Smooth muscle cell (in vitro differentiated cells): ENCODE measurements around the gene ABCC5. TPM values are rescaled to one million over a fixed set of nuclear protein-coding genes. Genes with fewer than 3 reads are reported as not detected.

Experiments
- DNase-seq: peaks from one replicate; lab custom pipeline; 2025; ENCODE audit not compliant: unreplicated experiment; lab: John Stamatoyannopoulos, UW
- H2AFZ ChIP-seq: fragments of 200-600 bp; sonication (generic); 2 replicates; pipeline ENCODE4 v1.6.0; 2016; ENCODE audit warnings: antibody characterized with exemption, low read depth, mild to moderate bottlenecking
- H3F3A ChIP-seq: fragments of 200-600 bp; sonication (generic); 2 replicates; pipeline ENCODE4 v1.6.0; 2017; ENCODE audit warnings: antibody characterized with exemption, low read depth
- H3K27ac ChIP-seq: fragments of 200-600 bp; sonication (generic); 2 replicates; pipeline ENCODE4 v1.5.1; 2016; ENCODE audit warnings: low read depth, mild to moderate bottlenecking
- H3K27me3 ChIP-seq: fragments of 200-600 bp; sonication (generic); 2 replicates; pipeline ENCODE4 v1.6.1; 2016; ENCODE audit warnings: low read depth, mild to moderate bottlenecking
- H3K36me3 ChIP-seq: fragments of 200-600 bp; sonication (generic); 2 replicates; pipeline ENCODE4 v1.5.1; 2016; ENCODE audit warnings: low read depth
- H3K4me1 ChIP-seq: fragments of 200-600 bp; sonication (generic); 2 replicates; pipeline ENCODE4 v1.5.1; 2016; ENCODE audit warnings: low read depth
- H3K4me2 ChIP-seq: fragments of 200-600 bp; sonication (generic); 2 replicates; pipeline ENCODE4 v1.6.0; 2016; ENCODE audit warnings: mild to moderate bottlenecking
- H3K4me3 ChIP-seq: fragments of 200-600 bp; sonication (generic); 2 replicates; pipeline ENCODE4 v1.5.1; 2016; ENCODE audit warnings: mild to moderate bottlenecking
- H3K79me2 ChIP-seq: fragments of 200-600 bp; sonication (generic); 2 replicates; pipeline ENCODE4 v1.6.0; 2016; ENCODE audit warnings: low read depth, mild to moderate bottlenecking
- H3K9ac ChIP-seq: fragments of 200-600 bp; sonication (generic); 2 replicates; pipeline ENCODE4 v1.6.0; 2016; ENCODE audit warnings: low read depth
- H3K9me3 ChIP-seq: fragments of 200-600 bp; sonication (generic); replicated peaks from 2 replicates; pipeline ENCODE4 v1.5.1; 2016; ENCODE audit warnings: low read depth
- H4K20me1 ChIP-seq: fragments of 200-600 bp; sonication (generic); 2 replicates; pipeline ENCODE4 v1.6.0; 2016; ENCODE audit warnings: low read depth
- WGBS: methylation state at CpG from one replicate; pipeline ENCODE4 v1.1.7; 2016; ENCODE audit warnings: low lambda C conversion rate; 5-methylcytosine and 5-hydroxymethylcytosine counted together
- polyA plus RNA-seq: library from polyadenylated mRNA; unstranded; fragments of >200 nt; fragmentation: Nextera tagmentation; extraction: Ambion mirVana; gene quantifications from 2 replicates; pipeline ENCODE4 v1.2.1, GENCODE V29; 2016
- total RNA-seq: library from RNA; depleted of rRNA; stranded (reverse); fragments of >200 nt; gene quantifications from 2 replicates; pipeline ENCODE4 v1.2.3, GENCODE V29; 2014
- TF ChIP-seq, protein P1 (sequence below): fragments of 200-600 bp; sonication (generic); IDR thresholded peaks from 2 replicates; pipeline ENCODE4 v1.5.1; 2017; ENCODE audit warnings: borderline replicate concordance, mild to moderate bottlenecking, antibody characterized with exemption; ENCODE audit not compliant: insufficient read depth, poor library complexity, severe bottlenecking

The ABCC5 gene
- total and polyA plus RNA-seq, 2 experiments from 2014 or later: 18.2 to 20.0 TPM

DNA sequence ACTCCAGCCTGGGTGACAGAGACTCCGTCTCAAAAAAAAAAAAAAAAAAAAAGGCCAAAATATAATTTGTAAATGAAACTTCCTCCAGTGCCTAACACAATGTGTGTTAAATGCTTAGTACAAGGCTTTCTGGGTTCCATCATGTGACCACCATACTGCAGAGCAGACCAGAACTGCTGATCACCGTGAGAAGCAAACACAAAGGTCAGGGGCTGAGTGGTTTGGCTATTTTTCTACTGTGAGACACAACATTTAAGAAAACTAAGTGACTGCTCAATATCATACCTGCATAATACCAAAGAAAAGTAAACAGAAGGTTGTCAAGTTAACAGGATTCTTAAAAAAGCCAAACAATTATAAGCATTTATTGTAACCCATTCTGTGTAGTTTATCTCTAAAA lies 13.2 kb downstream of the ABCC5 start:
- Histone ChIP-seq H3K79me2 (no peaks in the 10 kb centered on the region), H3K4me2 (peak overlapping the region; percentile 24), H4K20me1 (no peaks in the 10 kb centered on the region), H3K9me3 (no peaks in the 10 kb centered on the region), H3K4me3 (no peak overlapping the region), H3K27me3 (no peaks in the 10 kb centered on the region), H3F3A (peaks cover 6% of the 10 kb centered on the region), H3K4me1 (no peaks in the 10 kb centered on the region), H2AFZ (no peak overlapping the region), H3K9ac (no peak overlapping the region), H3K27ac (peak overlapping the region; percentile 72), H3K36me3 (peaks cover 2% of the 10 kb centered on the region)
- no peak for DNase-seq
- TF ChIP-seq, protein P1, sequence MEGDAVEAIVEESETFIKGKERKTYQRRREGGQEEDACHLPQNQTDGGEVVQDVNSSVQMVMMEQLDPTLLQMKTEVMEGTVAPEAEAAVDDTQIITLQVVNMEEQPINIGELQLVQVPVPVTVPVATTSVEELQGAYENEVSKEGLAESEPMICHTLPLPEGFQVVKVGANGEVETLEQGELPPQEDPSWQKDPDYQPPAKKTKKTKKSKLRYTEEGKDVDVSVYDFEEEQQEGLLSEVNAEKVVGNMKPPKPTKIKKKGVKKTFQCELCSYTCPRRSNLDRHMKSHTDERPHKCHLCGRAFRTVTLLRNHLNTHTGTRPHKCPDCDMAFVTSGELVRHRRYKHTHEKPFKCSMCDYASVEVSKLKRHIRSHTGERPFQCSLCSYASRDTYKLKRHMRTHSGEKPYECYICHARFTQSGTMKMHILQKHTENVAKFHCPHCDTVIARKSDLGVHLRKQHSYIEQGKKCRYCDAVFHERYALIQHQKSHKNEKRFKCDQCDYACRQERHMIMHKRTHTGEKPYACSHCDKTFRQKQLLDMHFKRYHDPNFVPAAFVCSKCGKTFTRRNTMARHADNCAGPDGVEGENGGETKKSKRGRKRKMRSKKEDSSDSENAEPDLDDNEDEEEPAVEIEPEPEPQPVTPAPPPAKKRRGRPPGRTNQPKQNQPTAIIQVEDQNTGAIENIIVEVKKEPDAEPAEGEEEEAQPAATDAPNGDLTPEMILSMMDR: no peak
- WGBS: 66% methylated on average over 2 of the region's 2 CpGs

DNA sequence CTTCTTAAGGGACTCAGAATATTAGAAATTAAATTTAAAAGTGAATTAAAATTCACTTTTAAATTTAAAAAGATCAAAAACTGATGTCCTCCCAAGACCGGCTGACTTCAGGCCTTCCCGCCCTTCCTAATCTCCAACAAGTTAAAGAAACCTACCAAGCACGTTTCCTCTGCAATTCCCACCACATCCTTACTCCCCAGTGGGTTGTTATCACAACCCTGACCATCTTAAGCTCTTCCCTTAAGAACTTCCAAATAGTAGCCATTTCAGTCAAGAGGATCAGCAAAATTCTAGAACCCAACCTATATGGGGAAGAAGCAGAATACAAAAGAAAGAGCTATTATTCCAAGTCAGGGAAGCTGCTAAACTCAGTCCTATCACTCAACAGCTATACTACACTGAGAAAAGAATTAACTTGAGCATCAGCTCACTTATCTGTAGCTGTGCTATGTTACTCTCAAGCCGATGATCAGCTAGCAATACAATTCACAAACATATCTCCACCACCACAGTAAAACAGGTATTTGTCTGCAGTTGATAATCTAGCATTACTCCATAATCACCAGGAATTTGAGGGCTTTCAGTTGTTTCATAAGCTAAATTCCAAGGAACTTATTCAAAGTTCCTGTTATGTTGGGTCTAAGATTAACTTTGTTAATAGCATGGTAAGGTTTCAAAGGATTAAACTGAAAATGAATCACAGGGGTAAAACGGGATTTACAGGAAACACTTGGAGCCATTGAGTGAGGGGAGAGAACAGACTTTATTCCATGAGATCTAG lies 14.3 kb downstream of the ABCC5 start:
- Histone ChIP-seq H3K79me2 (no peaks in the 10 kb centered on the region), H3K27ac (peak overlapping the region; percentile 72), H3K4me2 (peak overlapping the region; percentile 24), H4K20me1 (peaks cover 3% of the 10 kb centered on the region), H3K4me3 (no peak overlapping the region), H3F3A (peaks cover 6% of the 10 kb centered on the region), H3K27me3 (no peaks in the 10 kb centered on the region), H2AFZ (no peak overlapping the region), H3K9ac (no peak overlapping the region), H3K4me1 (no peaks in the 10 kb centered on the region), H3K9me3 (no peaks in the 10 kb centered on the region), H3K36me3 (no peaks in the 10 kb centered on the region)
- TF ChIP-seq, protein P1: no peak
- no peak for DNase-seq
- WGBS: 22% methylated on average over 5 of the region's 5 CpGs

DNA sequence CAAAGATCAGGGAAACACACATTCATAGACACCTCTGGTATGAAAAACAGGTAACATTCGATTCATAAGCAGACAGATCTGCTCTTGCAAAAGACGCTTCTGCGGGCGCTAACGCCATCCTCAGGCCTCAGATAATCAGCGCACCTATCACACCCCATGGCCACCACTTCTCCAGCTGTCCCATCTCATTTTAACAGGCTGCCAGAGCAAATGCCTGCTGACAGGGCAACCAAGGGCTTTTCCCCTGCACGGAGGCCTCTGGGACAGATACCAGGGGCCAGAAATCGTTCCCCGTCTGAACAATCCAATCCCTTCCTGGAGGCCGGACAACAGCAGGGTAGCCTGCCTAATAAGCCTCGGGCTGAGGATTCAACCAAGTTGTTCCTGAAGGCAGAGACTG lies 15.2 kb downstream of the ABCC5 start:
- Histone ChIP-seq H3K9ac (no peak overlapping the region), H3K36me3 (no peaks in the 10 kb centered on the region), H3K4me3 (no peak overlapping the region), H3K9me3 (no peaks in the 10 kb centered on the region), H3K4me2 (peak overlapping the region; percentile 24), H2AFZ (no peak overlapping the region), H3K27ac (peak overlapping the region; percentile 72), H4K20me1 (peaks cover 4% of the 10 kb centered on the region), H3K79me2 (no peaks in the 10 kb centered on the region), H3K4me1 (no peaks in the 10 kb centered on the region), H3F3A (peaks cover 6% of the 10 kb centered on the region), H3K27me3 (no peaks in the 10 kb centered on the region)
- 89% methylated on average over 11 of the region's 11 CpGs for WGBS
- TF ChIP-seq, protein P1: no peak
- no peak for DNase-seq

DNA sequence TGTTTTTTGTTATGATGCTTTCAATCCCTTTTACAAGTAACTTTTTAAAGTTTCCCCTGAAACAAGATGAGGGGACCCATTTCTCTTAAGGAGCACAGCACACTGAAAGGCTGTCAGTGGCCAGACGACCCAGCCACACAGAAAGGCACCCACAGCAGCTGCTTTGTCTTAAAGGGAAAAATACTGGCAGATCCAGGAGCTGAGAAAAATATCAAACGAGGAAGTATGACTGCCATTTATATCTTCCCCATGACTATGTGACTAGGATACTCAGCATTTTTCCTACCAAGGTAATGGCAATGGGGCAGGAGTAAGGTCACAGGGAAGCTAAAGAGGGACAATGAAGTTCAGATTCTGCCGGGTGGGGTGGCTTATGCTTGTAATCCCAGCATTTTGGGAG lies 15.9 kb downstream of the ABCC5 start:
- no peaks in the 10 kb centered on the region for H3K9me3 ChIP-seq
- TF ChIP-seq, protein P1: no peak
- H3K4me2 ChIP-seq: no peak overlapping the region
- no peak overlapping the region for H3K9ac ChIP-seq
- no peaks in the 10 kb centered on the region for H3K27me3 ChIP-seq
- DNase-seq: no peak
- no peaks in the 10 kb centered on the region for H3K36me3 ChIP-seq
- no peaks in the 10 kb centered on the region for H3K79me2 ChIP-seq
- peaks cover 4% of the 10 kb centered on the region for H4K20me1 ChIP-seq
- peaks cover 6% of the 10 kb centered on the region for H3F3A ChIP-seq
- no peaks in the 10 kb centered on the region for H3K4me1 ChIP-seq
- H2AFZ ChIP-seq: no peak overlapping the region
- H3K4me3 ChIP-seq: no peak overlapping the region
- WGBS: 79% methylated on average over 3 of the region's 3 CpGs
- no peak overlapping the region for H3K27ac ChIP-seq
